Stimulated activated CD8-positive, alpha-beta memory T cell treated with anti-CD3 and anti-CD28 coated beads, Interleukin-15, amount 100 ng/mL, for 48 hours (primary cell): Measurements from ENCODE around the gene ANP32E.
A peak's percentile ranks its signal among the peaks of the same experiment; 100 is the strongest.

ENCODE experiments used
- DNase-seq, 2 donors: peaks; one replicate each; pipeline ENCODE4 v3.0.0-alpha.2; 2020; ENCODE audit warnings: low read depth in 2 of 2

The ANP32E gene

GRCh38 chr1:150168960-150169601 lies 66.8 kb downstream of the ANP32E start:
- peak in 1 of 2 donors; percentile 37 for DNase-seq
